Adrenal gland (tissue), 5 donors: ENCODE results near the gene SMIM33.

Source experiments
- POLR2A ChIP-seq, 2 donors: fragments of 450-650 bp; IDR thresholded peaks; one replicate each; pipeline ENCODE4 v1.6.1; 2017; ENCODE audit warnings: antibody characterized with exemption in 2 of 2, mild to moderate bottlenecking in 2 of 2, moderate library complexity in 1 of 2
- TF ChIP-seq, protein P1 (sequence below), 6 experiments: fragments of 450-650 bp in 4 of 6; fragments of 200-600 bp in 2 of 6; sonication (generic) in 1 of 6; IDR thresholded peaks; 1 replicate in 5 of 6; 2 replicates in 1 of 6; pipeline versions ENCODE4 v1.5.1 to v1.8.0; 2016 to 2021; ENCODE audit warnings: antibody characterized with exemption in 6 of 6, mild to moderate bottlenecking in 2 of 6, moderate library complexity in 1 of 6
- donor health status: DM: no; HTN: no; CAD: no.

DNA sequence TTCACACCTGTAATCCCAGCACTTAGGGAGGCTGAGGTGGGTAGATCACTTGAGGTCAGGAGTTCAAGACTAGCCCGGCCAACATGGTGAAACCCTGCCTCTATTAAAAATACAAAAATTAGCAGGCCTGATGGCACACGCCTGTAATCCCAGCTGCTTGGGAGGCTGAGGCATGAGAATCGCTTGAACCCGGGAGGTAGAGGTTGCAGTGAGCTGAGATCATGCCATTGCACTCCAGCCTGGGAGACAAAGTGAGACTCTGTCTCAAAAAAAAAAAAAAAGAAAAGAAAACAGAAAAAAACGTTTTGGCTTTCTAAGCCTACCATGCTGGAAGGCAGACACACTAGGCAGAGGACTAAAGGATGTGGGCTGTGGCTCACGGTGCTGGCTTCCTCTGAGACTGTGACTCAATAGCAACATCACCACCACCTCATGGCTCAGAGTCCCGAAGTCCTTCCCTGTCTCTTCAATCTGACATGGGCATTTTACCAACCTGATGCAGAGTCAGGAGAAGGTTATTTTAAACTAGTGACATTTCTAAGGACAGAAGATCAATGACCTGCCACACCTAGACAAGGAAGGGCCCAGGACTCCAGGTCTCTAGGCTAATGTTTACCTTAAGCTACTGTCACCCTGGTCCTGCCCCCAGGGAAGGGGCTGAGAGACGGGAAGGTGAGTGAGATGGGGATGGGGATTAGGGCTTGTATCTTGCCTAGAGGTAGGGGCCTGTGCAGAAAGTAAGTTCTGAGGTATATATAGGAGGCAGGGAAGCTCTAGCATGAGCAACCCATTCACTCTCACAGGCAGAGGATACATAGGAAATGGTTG is 12.0 kb upstream of the SMIM33 start:
- TF ChIP-seq, protein P1, sequence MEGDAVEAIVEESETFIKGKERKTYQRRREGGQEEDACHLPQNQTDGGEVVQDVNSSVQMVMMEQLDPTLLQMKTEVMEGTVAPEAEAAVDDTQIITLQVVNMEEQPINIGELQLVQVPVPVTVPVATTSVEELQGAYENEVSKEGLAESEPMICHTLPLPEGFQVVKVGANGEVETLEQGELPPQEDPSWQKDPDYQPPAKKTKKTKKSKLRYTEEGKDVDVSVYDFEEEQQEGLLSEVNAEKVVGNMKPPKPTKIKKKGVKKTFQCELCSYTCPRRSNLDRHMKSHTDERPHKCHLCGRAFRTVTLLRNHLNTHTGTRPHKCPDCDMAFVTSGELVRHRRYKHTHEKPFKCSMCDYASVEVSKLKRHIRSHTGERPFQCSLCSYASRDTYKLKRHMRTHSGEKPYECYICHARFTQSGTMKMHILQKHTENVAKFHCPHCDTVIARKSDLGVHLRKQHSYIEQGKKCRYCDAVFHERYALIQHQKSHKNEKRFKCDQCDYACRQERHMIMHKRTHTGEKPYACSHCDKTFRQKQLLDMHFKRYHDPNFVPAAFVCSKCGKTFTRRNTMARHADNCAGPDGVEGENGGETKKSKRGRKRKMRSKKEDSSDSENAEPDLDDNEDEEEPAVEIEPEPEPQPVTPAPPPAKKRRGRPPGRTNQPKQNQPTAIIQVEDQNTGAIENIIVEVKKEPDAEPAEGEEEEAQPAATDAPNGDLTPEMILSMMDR (IDR thresholded peaks at IDR 0.05): no peak
- TF ChIP-seq POLR2A (IDR thresholded peaks at IDR 0.05): no peak
